ENCODE results near the gene PIK3R6.

GRCh38 chr17:8859027-8859803, 8.3 kb downstream of the PIK3R6 start:
- TF ChIP-seq MXI1 (IDR thresholded peaks at IDR 0.05; ENCODE audit: borderline replicate concordance, low read depth, low read length) (no peak), CTCF (conservative IDR thresholded peaks at IDR 0.05; ENCODE audit: low read depth, low read length) (no peak), POLR2A (IDR thresholded peaks at IDR 0.05; ENCODE audit: low read depth, low read length) (no peak), BHLHE40 (IDR thresholded peaks at IDR 0.05; ENCODE audit: low read depth, low read length) (no peak), FOS (IDR thresholded peaks at IDR 0.05; ENCODE audit: low read depth, low read length) (no peak), USF2 (IDR thresholded peaks at IDR 0.05; ENCODE audit: low read depth, low read length) (peak; percentile 51; the same call in 1 of the 2 replicates), RCOR1 (IDR thresholded peaks at IDR 0.05; ENCODE audit: insufficient replicate concordance, low read length) (no peak), CHD1 (IDR thresholded peaks at IDR 0.05; ENCODE audit: low read depth, low read length) (no peak), RAD21 (IDR thresholded peaks at IDR 0.05; ENCODE audit: low read length) (no peak), SMC3 (IDR thresholded peaks at IDR 0.05; ENCODE audit: low read depth, low read length) (no peak), CEBPB (IDR thresholded peaks at IDR 0.05; ENCODE audit: low read depth, low read length) (peak; percentile 5; the same call in 1 of the 2 replicates), ELK1 (IDR thresholded peaks at IDR 0.05; ENCODE audit: borderline replicate concordance, low read depth, low read length) (no peak), MAZ (IDR thresholded peaks at IDR 0.05; ENCODE audit: borderline replicate concordance, low read depth, low read length) (no peak), MAFK (IDR thresholded peaks at IDR 0.05; ENCODE audit: low read depth, low read length) (no peak)
